Thyroid gland (tissue), 4 donors: ENCODE results near the gene ULK4.

ENCODE experiments used
- POLR2A ChIP-seq, 2 donors: fragments of 450-650 bp; IDR thresholded peaks; one replicate each; pipeline ENCODE4 v1.6.1; 2017; ENCODE audit warnings: antibody characterized with exemption in 2 of 2, mild to moderate bottlenecking in 2 of 2, moderate library complexity in 1 of 2
- TF ChIP-seq, protein P1 (sequence below), 6 experiments: fragments of 200-600 bp in 3 of 6; fragments of 450-650 bp in 3 of 6; sonication (generic) in 3 of 6; IDR thresholded peaks; one replicate each; pipeline ENCODE4 v1.5.1; 2016 to 2019; ENCODE audit warnings: antibody characterized with exemption in 6 of 6, mild to moderate bottlenecking in 2 of 6, inconsistent platforms in 1 of 6, moderate library complexity in 1 of 6

DNA sequence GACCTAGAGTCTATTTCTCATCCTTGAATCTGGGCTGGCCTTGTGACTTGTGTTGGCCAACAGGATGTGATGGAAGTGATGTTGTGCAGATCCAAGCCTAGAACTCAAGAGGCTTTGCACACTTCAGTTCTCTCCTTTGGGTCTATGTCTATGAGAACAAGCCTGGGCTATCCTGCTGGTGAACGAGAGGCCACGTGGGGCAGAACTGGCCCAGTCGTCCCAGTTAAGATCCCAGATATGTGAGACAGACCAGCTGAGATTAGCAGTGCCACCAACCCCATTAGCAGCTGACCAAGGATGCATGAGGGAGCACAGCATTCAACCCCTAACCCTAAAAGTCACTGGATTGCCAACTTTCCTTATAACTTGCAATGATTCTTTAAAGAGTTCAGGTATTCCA, 662.9 kb downstream of the ULK4 start:
- TF ChIP-seq POLR2A (IDR thresholded peaks at IDR 0.05): no peak
- TF ChIP-seq, protein P1, sequence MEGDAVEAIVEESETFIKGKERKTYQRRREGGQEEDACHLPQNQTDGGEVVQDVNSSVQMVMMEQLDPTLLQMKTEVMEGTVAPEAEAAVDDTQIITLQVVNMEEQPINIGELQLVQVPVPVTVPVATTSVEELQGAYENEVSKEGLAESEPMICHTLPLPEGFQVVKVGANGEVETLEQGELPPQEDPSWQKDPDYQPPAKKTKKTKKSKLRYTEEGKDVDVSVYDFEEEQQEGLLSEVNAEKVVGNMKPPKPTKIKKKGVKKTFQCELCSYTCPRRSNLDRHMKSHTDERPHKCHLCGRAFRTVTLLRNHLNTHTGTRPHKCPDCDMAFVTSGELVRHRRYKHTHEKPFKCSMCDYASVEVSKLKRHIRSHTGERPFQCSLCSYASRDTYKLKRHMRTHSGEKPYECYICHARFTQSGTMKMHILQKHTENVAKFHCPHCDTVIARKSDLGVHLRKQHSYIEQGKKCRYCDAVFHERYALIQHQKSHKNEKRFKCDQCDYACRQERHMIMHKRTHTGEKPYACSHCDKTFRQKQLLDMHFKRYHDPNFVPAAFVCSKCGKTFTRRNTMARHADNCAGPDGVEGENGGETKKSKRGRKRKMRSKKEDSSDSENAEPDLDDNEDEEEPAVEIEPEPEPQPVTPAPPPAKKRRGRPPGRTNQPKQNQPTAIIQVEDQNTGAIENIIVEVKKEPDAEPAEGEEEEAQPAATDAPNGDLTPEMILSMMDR (IDR thresholded peaks at IDR 0.05): no peak
